Measurements from ENCODE around the gene B4GALT4.

Gene B4GALT4

GRCh38 chr3:119237299-119237698 is 3.4 kb downstream of the B4GALT4 start:
- H3K4me1 ChIP-seq (ENCODE audit: control insufficient read depth, insufficient read depth, low read length): peaks cover 12% of the 10 kb centered on the region
- no peaks in the 10 kb centered on the region for H3K9me3 ChIP-seq (ENCODE audit: control insufficient read depth in 2 of 2, low read length in 2 of 2)
- H3K4me3 ChIP-seq (ENCODE audit: low read length in 2 of 2): no peak overlapping the region
- no peak overlapping the region for H3K27ac ChIP-seq (ENCODE audit: low read length)
- H3K9ac ChIP-seq (ENCODE audit: low read length in 2 of 2): no peak overlapping the region
- no peaks in the 10 kb centered on the region for H3K27me3 ChIP-seq (ENCODE audit: control insufficient read depth in 1 of 2, insufficient read depth in 2 of 2, low read length in 2 of 2)
- H3K36me3 ChIP-seq (ENCODE audit: control insufficient read depth in 2 of 2, insufficient read depth in 2 of 2, low read length in 2 of 2): peaks cover 2 to 8% of the 10 kb centered on the region in 2 donors

- H3K9me3 ChIP-seq (ENCODE audit: control insufficient read depth in 2 of 2, low read length in 2 of 2): no peaks in the 10 kb centered on the region
- peaks cover 12% of the 10 kb centered on the region for H3K4me1 ChIP-seq (ENCODE audit: control insufficient read depth, insufficient read depth, low read length)
- H3K27me3 ChIP-seq (ENCODE audit: control insufficient read depth in 1 of 2, insufficient read depth in 2 of 2, low read length in 2 of 2): no peaks in the 10 kb centered on the region
- H3K9ac ChIP-seq (ENCODE audit: low read length in 2 of 2): no peak overlapping the region
- peaks cover 2 to 8% of the 10 kb centered on the region in 2 donors for H3K36me3 ChIP-seq (ENCODE audit: control insufficient read depth in 2 of 2, insufficient read depth in 2 of 2, low read length in 2 of 2)
- no peak overlapping the region for H3K27ac ChIP-seq (ENCODE audit: low read length)
- no peak overlapping the region for H3K4me3 ChIP-seq (ENCODE audit: low read length in 2 of 2)
These were observed 3.9 kb downstream of the B4GALT4 start for GRCh38 chr3:119236756-119237155.

- Histone ChIP-seq H3K4me1 (ENCODE audit: control insufficient read depth, insufficient read depth, low read length) (peaks cover 3% of the 10 kb centered on the region), H3K36me3 (ENCODE audit: control insufficient read depth in 2 of 2, insufficient read depth in 2 of 2, low read length in 2 of 2) (peaks cover 2 to 17% of the 10 kb centered on the region in 2 donors), H3K27ac (ENCODE audit: low read length) (no peak overlapping the region), H3K9me3 (ENCODE audit: control insufficient read depth in 2 of 2, low read length in 2 of 2) (no peaks in the 10 kb centered on the region), H3K27me3 (ENCODE audit: control insufficient read depth in 1 of 2, insufficient read depth in 2 of 2, low read length in 2 of 2) (no peaks in the 10 kb centered on the region), H3K4me3 (ENCODE audit: low read length in 2 of 2) (no peak overlapping the region), H3K9ac (ENCODE audit: low read length in 2 of 2) (no peak overlapping the region)
These were observed 5.5 kb downstream of the B4GALT4 start for GRCh38 chr3:119235151-119235550.

GRCh38 chr3:119234610-119235009 is 6.1 kb downstream of the B4GALT4 start:
- Histone ChIP-seq H3K4me3 (ENCODE audit: low read length in 2 of 2) (no peak overlapping the region), H3K36me3 (ENCODE audit: control insufficient read depth in 2 of 2, insufficient read depth in 2 of 2, low read length in 2 of 2) (peaks cover 2 to 17% of the 10 kb centered on the region in 2 donors), H3K4me1 (ENCODE audit: control insufficient read depth, insufficient read depth, low read length) (no peaks in the 10 kb centered on the region), H3K27ac (ENCODE audit: low read length) (no peak overlapping the region), H3K27me3 (ENCODE audit: control insufficient read depth in 1 of 2, insufficient read depth in 2 of 2, low read length in 2 of 2) (no peaks in the 10 kb centered on the region), H3K9ac (ENCODE audit: low read length in 2 of 2) (no peak overlapping the region), H3K9me3 (ENCODE audit: control insufficient read depth in 2 of 2, low read length in 2 of 2) (no peaks in the 10 kb centered on the region)

GRCh38 chr3:119230745-119231144 is 9.9 kb downstream of the B4GALT4 start:
- H3K4me1 ChIP-seq (ENCODE audit: control insufficient read depth, insufficient read depth, low read length): no peaks in the 10 kb centered on the region
- no peak overlapping the region for H3K4me3 ChIP-seq (ENCODE audit: low read length in 2 of 2)
- no peak overlapping the region for H3K9ac ChIP-seq (ENCODE audit: low read length in 2 of 2)
- H3K36me3 ChIP-seq (ENCODE audit: control insufficient read depth in 2 of 2, insufficient read depth in 2 of 2, low read length in 2 of 2): peaks cover 17 to 34% of the 10 kb centered on the region in 2 donors
- no peak overlapping the region for H3K27ac ChIP-seq (ENCODE audit: low read length)
- no peaks in the 10 kb centered on the region for H3K27me3 ChIP-seq (ENCODE audit: control insufficient read depth in 1 of 2, insufficient read depth in 2 of 2, low read length in 2 of 2)
- no peaks in the 10 kb centered on the region for H3K9me3 ChIP-seq (ENCODE audit: control insufficient read depth in 2 of 2, low read length in 2 of 2)

GRCh38 chr3:119230071-119230470 is 10.6 kb downstream of the B4GALT4 start:
- Histone ChIP-seq H3K9me3 (ENCODE audit: control insufficient read depth in 2 of 2, low read length in 2 of 2) (no peaks in the 10 kb centered on the region), H3K27me3 (ENCODE audit: control insufficient read depth in 1 of 2, insufficient read depth in 2 of 2, low read length in 2 of 2) (no peaks in the 10 kb centered on the region), H3K27ac (ENCODE audit: low read length) (no peak overlapping the region), H3K36me3 (ENCODE audit: control insufficient read depth in 2 of 2, insufficient read depth in 2 of 2, low read length in 2 of 2) (peaks cover 17 to 29% of the 10 kb centered on the region in 2 donors), H3K4me3 (ENCODE audit: low read length in 2 of 2) (no peak overlapping the region), H3K9ac (ENCODE audit: low read length in 2 of 2) (no peak overlapping the region), H3K4me1 (ENCODE audit: control insufficient read depth, insufficient read depth, low read length) (no peaks in the 10 kb centered on the region)

- Histone ChIP-seq H3K27me3 (ENCODE audit: control insufficient read depth in 1 of 2, insufficient read depth in 2 of 2, low read length in 2 of 2) (no peaks in the 10 kb centered on the region), H3K4me3 (ENCODE audit: low read length in 2 of 2) (no peak overlapping the region), H3K4me1 (ENCODE audit: control insufficient read depth, insufficient read depth, low read length) (no peaks in the 10 kb centered on the region), H3K27ac (ENCODE audit: low read length) (no peak overlapping the region), H3K9ac (ENCODE audit: low read length in 2 of 2) (no peak overlapping the region), H3K36me3 (ENCODE audit: control insufficient read depth in 2 of 2, insufficient read depth in 2 of 2, low read length in 2 of 2) (peaks cover 17 to 29% of the 10 kb centered on the region in 2 donors), H3K9me3 (ENCODE audit: control insufficient read depth in 2 of 2, low read length in 2 of 2) (no peaks in the 10 kb centered on the region)
These were observed 11.5 kb downstream of the B4GALT4 start for GRCh38 chr3:119229190-119229589.

- H3K4me3 ChIP-seq (ENCODE audit: low read length in 2 of 2): no peak overlapping the region
- H3K9me3 ChIP-seq (ENCODE audit: control insufficient read depth in 2 of 2, low read length in 2 of 2): no peaks in the 10 kb centered on the region
- no peaks in the 10 kb centered on the region for H3K4me1 ChIP-seq (ENCODE audit: control insufficient read depth, insufficient read depth, low read length)
- no peaks in the 10 kb centered on the region for H3K27me3 ChIP-seq (ENCODE audit: control insufficient read depth in 1 of 2, insufficient read depth in 2 of 2, low read length in 2 of 2)
- H3K9ac ChIP-seq (ENCODE audit: low read length in 2 of 2): no peak overlapping the region
- no peak overlapping the region for H3K27ac ChIP-seq (ENCODE audit: low read length)
- peaks cover 21 to 29% of the 10 kb centered on the region in 2 donors for H3K36me3 ChIP-seq (ENCODE audit: control insufficient read depth in 2 of 2, insufficient read depth in 2 of 2, low read length in 2 of 2)
These were observed 12.1 kb downstream of the B4GALT4 start for GRCh38 chr3:119228373-119229145.

GRCh38 chr3:119227070-119227850 is 13.4 kb downstream of the B4GALT4 start:
- H3K4me1 ChIP-seq (ENCODE audit: control insufficient read depth, insufficient read depth, low read length): no peaks in the 10 kb centered on the region
- H3K9ac ChIP-seq (ENCODE audit: low read length in 2 of 2): no peak overlapping the region
- H3K36me3 ChIP-seq (ENCODE audit: control insufficient read depth in 2 of 2, insufficient read depth in 2 of 2, low read length in 2 of 2): peaks cover 29 to 41% of the 10 kb centered on the region in 2 donors
- no peak overlapping the region for H3K27ac ChIP-seq (ENCODE audit: low read length)
- no peaks in the 10 kb centered on the region for H3K27me3 ChIP-seq (ENCODE audit: control insufficient read depth in 1 of 2, insufficient read depth in 2 of 2, low read length in 2 of 2)
- no peak overlapping the region for H3K4me3 ChIP-seq (ENCODE audit: low read length in 2 of 2)
- no peaks in the 10 kb centered on the region for H3K9me3 ChIP-seq (ENCODE audit: control insufficient read depth in 2 of 2, low read length in 2 of 2)

GRCh38 chr3:119225121-119225520 is 15.6 kb downstream of the B4GALT4 start:
- Histone ChIP-seq H3K27ac (ENCODE audit: low read length) (no peak overlapping the region), H3K27me3 (ENCODE audit: control insufficient read depth in 1 of 2, insufficient read depth in 2 of 2, low read length in 2 of 2) (no peaks in the 10 kb centered on the region), H3K36me3 (ENCODE audit: control insufficient read depth in 2 of 2, insufficient read depth in 2 of 2, low read length in 2 of 2) (peaks cover 39 to 40% of the 10 kb centered on the region in 2 donors), H3K9me3 (ENCODE audit: control insufficient read depth in 2 of 2, low read length in 2 of 2) (no peaks in the 10 kb centered on the region), H3K9ac (ENCODE audit: low read length in 2 of 2) (no peak overlapping the region), H3K4me1 (ENCODE audit: control insufficient read depth, insufficient read depth, low read length) (no peaks in the 10 kb centered on the region), H3K4me3 (ENCODE audit: low read length in 2 of 2) (no peak overlapping the region)

- no peaks in the 10 kb centered on the region for H3K4me1 ChIP-seq (ENCODE audit: control insufficient read depth, insufficient read depth, low read length)
- H3K27me3 ChIP-seq (ENCODE audit: control insufficient read depth in 1 of 2, insufficient read depth in 2 of 2, low read length in 2 of 2): no peaks in the 10 kb centered on the region
- no peaks in the 10 kb centered on the region for H3K9me3 ChIP-seq (ENCODE audit: control insufficient read depth in 2 of 2, low read length in 2 of 2)
- H3K36me3 ChIP-seq (ENCODE audit: control insufficient read depth in 2 of 2, insufficient read depth in 2 of 2, low read length in 2 of 2): peaks cover 39 to 43% of the 10 kb centered on the region in 2 donors
- no peak overlapping the region for H3K27ac ChIP-seq (ENCODE audit: low read length)
- no peak overlapping the region for H3K9ac ChIP-seq (ENCODE audit: low read length in 2 of 2)
- H3K4me3 ChIP-seq (ENCODE audit: low read length in 2 of 2): no peak overlapping the region
These were observed 17.2 kb downstream of the B4GALT4 start for GRCh38 chr3:119223511-119223910.
